OCI-LY7 (cell line): ENCODE data around the gene SLCO2A1. TPM values are rescaled to one million over a fixed set of nuclear protein-coding genes. Genes with fewer than 3 reads are reported as not detected.

Experiments
- total RNA-seq, 2 experiments: library from RNA; depleted of rRNA in 1 of 2; stranded (reverse); fragments of >200 nt in 1 of 2; shearing (Covaris generic) in 1 of 2; gene quantifications; 2 replicates each; pipeline ENCODE4 v1.2.3, GENCODE V29; 2014 to 2022

SLCO2A1 gene
- total RNA-seq, 2 experiments from 2014 or later, result not detected

Other genes starting within 250 kb of the SLCO2A1 start
- gene SRPRB, start 224.1 kb downstream of the SLCO2A1 start, total RNA-seq (2014; rRNA removed; shearing (Covaris generic)), result 36.0 and 39.4 TPM in 2 replicates
- gene SRPRB, start 224.1 kb downstream of the SLCO2A1 start, total RNA-seq (2022), result 44.8 and 54.1 TPM in 2 replicates
- gene RAB6B, start 134.0 kb downstream of the SLCO2A1 start, total RNA-seq (2014; rRNA removed; shearing (Covaris generic)), result not detected in 2 replicates
- gene RAB6B, start 134.0 kb downstream of the SLCO2A1 start, total RNA-seq (2022), result not detected in 2 replicates
- 24.8 and 25.0 TPM in 2 replicates for gene RYK, start 220.9 kb upstream of the SLCO2A1 start, total RNA-seq (2014; rRNA removed; shearing (Covaris generic))
- 22.5 and 25.5 TPM in 2 replicates for gene RYK, start 220.9 kb upstream of the SLCO2A1 start, total RNA-seq (2022)